Activated naive CD4-positive, alpha-beta T cell treated with anti-CD3 and anti-CD28 coated beads, Interleukin-2, amount 10 ng/mL, durations not matched to agents 7 days and 5 days (primary cell): ENCODE data around the gene LIG4.
"Not testable (repeated sequence)": the region's sequence is repeated elsewhere in the genome, so short reads cannot be mapped to it uniquely, and the experiment has no call there.

Experiments used
- CTCF ChIA-PET: fragments of 350-600 bp; sonication (Branson Sonifier 250); formaldehyde crosslinking; loops from one replicate; lab custom pipeline; 2021; ENCODE audit warnings: antibody characterized with exemption; lab: Charles Lee
- DNase-seq: peaks from one replicate; pipeline ENCODE4 v3.0.0-alpha.2; 2020
- H3K27ac Mint-ChIP-seq: one replicate; pipeline ENCODE4 v1.8.0; 2021; ENCODE audit warnings: mild to moderate bottlenecking, moderate library complexity, mixed read lengths
- H3K27me3 Mint-ChIP-seq: one replicate; pipeline ENCODE4 v1.8.0; 2021; ENCODE audit warnings: mild to moderate bottlenecking, mixed read lengths
- H3K36me3 Mint-ChIP-seq: one replicate; pipeline ENCODE4 v1.8.0; 2021; ENCODE audit warnings: mixed read lengths
- H3K4me1 Mint-ChIP-seq: one replicate; pipeline ENCODE4 v1.8.0; 2021; ENCODE audit warnings: mixed read lengths
- H3K4me3 Mint-ChIP-seq: one replicate; pipeline ENCODE4 v1.8.0; 2021; ENCODE audit warnings: mild to moderate bottlenecking, moderate library complexity, mixed read lengths
- H3K9me3 Mint-ChIP-seq: one replicate; pipeline ENCODE4 v1.8.0; 2021; ENCODE audit warnings: mixed read lengths

The LIG4 gene

GRCh38 chr13:108215436-108215835, at the start of gene LIG4:
Gene LIG4 (minus strand): TSS chr13:108215536. CDS start chr13:108211268, 4,268 bp downstream.
- Mint-ChIP-seq H3K27me3 (peaks cover 5% of the 10 kb centered on the region), H3K4me3 (peak within 1 kb of the TSS; percentile 76), H3K27ac (peak within 1 kb of the TSS; percentile 86), H3K9me3 (no peaks in the 10 kb centered on the region), H3K36me3 (peaks cover 11% of the 10 kb centered on the region), H3K4me1 (peaks cover 58% of the 10 kb centered on the region)
- CTCF ChIA-PET, result interaction anchor here (1.0 kb wide), 1 partner anchor 40 kb away, joined by 3 read pairs; no protein-coding TSS in a partner anchor
- peak; percentile 95 for DNase-seq

- Mint-ChIP-seq H3K27ac (no peak overlapping the region), H3K9me3 (peaks cover 3% of the 10 kb centered on the region), H3K27me3 (no peaks in the 10 kb centered on the region), H3K36me3 (peaks cover 9% of the 10 kb centered on the region), H3K4me3 (no peak overlapping the region), H3K4me1 (peaks cover 31% of the 10 kb centered on the region)
- CTCF ChIA-PET, result no interaction called here
- no peak for DNase-seq
Measured at GRCh38 chr13:108263621-108264355, 48.5 kb upstream of the LIG4 start.

- Mint-ChIP-seq H3K27me3 (no peaks in the 10 kb centered on the region), H3K4me3 (no peak overlapping the region), H3K4me1 (no peaks in the 10 kb centered on the region), H3K36me3 (no peaks in the 10 kb centered on the region), H3K9me3 (no peaks in the 10 kb centered on the region), H3K27ac (no peak overlapping the region)
- CTCF ChIA-PET, result no interaction called here
- DNase-seq, result no peak
Measured at GRCh38 chr13:108257248-108257647, 41.9 kb upstream of the LIG4 start.

GRCh38 chr13:108249150-108249549, 33.8 kb upstream of the LIG4 start:
- H3K4me1 Mint-ChIP-seq, result no peaks in the 10 kb centered on the region
- no peak overlapping the region for H3K4me3 Mint-ChIP-seq
- CTCF ChIA-PET, result no interaction called here
- H3K36me3 Mint-ChIP-seq, result peaks cover 1% of the 10 kb centered on the region
- no peak overlapping the region for H3K27ac Mint-ChIP-seq
- no peaks in the 10 kb centered on the region for H3K27me3 Mint-ChIP-seq
- DNase-seq, result no peak
- peaks cover 15% of the 10 kb centered on the region for H3K9me3 Mint-ChIP-seq

GRCh38 chr13:108230377-108230776, 15.0 kb upstream of the LIG4 start:
- CTCF ChIA-PET, result no interaction called here
- H3K27me3 Mint-ChIP-seq, result no peaks in the 10 kb centered on the region
- H3K4me3 Mint-ChIP-seq, result no peak overlapping the region
- DNase-seq, result no peak
- H3K9me3 Mint-ChIP-seq, result no peaks in the 10 kb centered on the region
- no peak overlapping the region for H3K27ac Mint-ChIP-seq
- peaks cover 22% of the 10 kb centered on the region for H3K4me1 Mint-ChIP-seq
- peaks cover 23% of the 10 kb centered on the region for H3K36me3 Mint-ChIP-seq

GRCh38 chr13:108227651-108228272, 12.4 kb upstream of the LIG4 start:
- Mint-ChIP-seq H3K4me3 (no peak overlapping the region), H3K4me1 (peaks cover 31% of the 10 kb centered on the region), H3K36me3 (peaks cover 17% of the 10 kb centered on the region), H3K27ac (no peak overlapping the region), H3K9me3 (no peaks in the 10 kb centered on the region), H3K27me3 (no peaks in the 10 kb centered on the region)
- DNase-seq, result peak; percentile 37
- CTCF ChIA-PET, result interaction anchor here (0.6 kb wide), 2 partner anchors 42 to 656 kb away, joined by 3 read pairs; no protein-coding TSS in a partner anchor

GRCh38 chr13:108226184-108226583, 10.8 kb upstream of the LIG4 start:
- DNase-seq, result no peak
- H3K4me1 Mint-ChIP-seq, result peaks cover 37% of the 10 kb centered on the region
- CTCF ChIA-PET, result interaction anchor here (1.0 to 1.2 kb wide), 2 partner anchors 44 to 116 kb away, joined by 3 to 4 read pairs; partner anchors contain the start of gene TNFSF13B
- H3K27me3 Mint-ChIP-seq, result no peaks in the 10 kb centered on the region
- no peak overlapping the region for H3K27ac Mint-ChIP-seq
- H3K9me3 Mint-ChIP-seq, result no peaks in the 10 kb centered on the region
- no peak overlapping the region for H3K4me3 Mint-ChIP-seq
- H3K36me3 Mint-ChIP-seq, result peaks cover 14% of the 10 kb centered on the region

GRCh38 chr13:108225440-108225839, 10.1 kb upstream of the LIG4 start:
- H3K4me3 Mint-ChIP-seq, result no peak overlapping the region
- H3K9me3 Mint-ChIP-seq, result no peaks in the 10 kb centered on the region
- no peak overlapping the region for H3K27ac Mint-ChIP-seq
- no peaks in the 10 kb centered on the region for H3K27me3 Mint-ChIP-seq
- H3K36me3 Mint-ChIP-seq, result peaks cover 15% of the 10 kb centered on the region
- no peak for DNase-seq
- CTCF ChIA-PET, result interaction anchor here (1.2 kb wide), 1 partner anchor 44 kb away, joined by 4 read pairs; the partner anchor contains the start of gene TNFSF13B
- peaks cover 42% of the 10 kb centered on the region for H3K4me1 Mint-ChIP-seq

GRCh38 chr13:108223687-108224503, 8.6 kb upstream of the LIG4 start:
- H3K4me3 Mint-ChIP-seq, result no peak overlapping the region
- CTCF ChIA-PET, result interaction anchor here (1.0 to 1.1 kb wide), 3 partner anchors 8 to 671 kb away, joined by 3 to 6 read pairs (median 4); no protein-coding TSS in a partner anchor
- peaks cover 58% of the 10 kb centered on the region for H3K4me1 Mint-ChIP-seq
- H3K27me3 Mint-ChIP-seq, result no peaks in the 10 kb centered on the region
- H3K27ac Mint-ChIP-seq, result peak overlapping the region; percentile 68
- H3K9me3 Mint-ChIP-seq, result no peaks in the 10 kb centered on the region
- no peak for DNase-seq
- peaks cover 6% of the 10 kb centered on the region for H3K36me3 Mint-ChIP-seq

- Mint-ChIP-seq H3K27ac (peak overlapping the region; percentile 75), H3K4me1 (peaks cover 53% of the 10 kb centered on the region), H3K4me3 (peak overlapping the region; percentile 93), H3K9me3 (no peaks in the 10 kb centered on the region), H3K36me3 (peaks cover 7% of the 10 kb centered on the region), H3K27me3 (peaks cover 5% of the 10 kb centered on the region)
- DNase-seq, result no peak
- CTCF ChIA-PET, result interaction anchor here (1.0 to 2.1 kb wide), 2 partner anchors 42 to 51 kb away, joined by 3 to 8 read pairs; no protein-coding TSS in a partner anchor
Measured at GRCh38 chr13:108220041-108220440, 4.7 kb upstream of the LIG4 start.

GRCh38 chr13:108218044-108218974, 3.0 kb upstream of the LIG4 start, which contains the start of gene ABHD13:
Gene ABHD13 (plus strand): TSS chr13:108218392. CDS start chr13:108229219, 10,827 bp downstream.
- peak within 1 kb of the TSS; percentile 93 for H3K4me3 Mint-ChIP-seq
- CTCF ChIA-PET, result interaction anchor here (2.1 kb wide), 1 partner anchor 40 kb away, joined by 8 read pairs; no protein-coding TSS in a partner anchor
- peaks cover 5% of the 10 kb centered on the region for H3K27me3 Mint-ChIP-seq
- no peaks in the 10 kb centered on the region for H3K9me3 Mint-ChIP-seq
- peak; percentile 93 for DNase-seq
- peak within 1 kb of the TSS; percentile 94 for H3K27ac Mint-ChIP-seq
- H3K4me1 Mint-ChIP-seq, result peaks cover 58% of the 10 kb centered on the region
- peaks cover 7% of the 10 kb centered on the region for H3K36me3 Mint-ChIP-seq

- peak overlapping the region; percentile 94 for H3K27ac Mint-ChIP-seq
- H3K36me3 Mint-ChIP-seq, H3K9me3 Mint-ChIP-seq, DNase-seq, CTCF ChIA-PET, H3K27me3 Mint-ChIP-seq: not testable (repeated sequence)
- peak overlapping the region; percentile 93 for H3K4me3 Mint-ChIP-seq
- peaks cover 66% of the 10 kb centered on the region for H3K4me1 Mint-ChIP-seq
Measured at GRCh38 chr13:108217307-108218043, 2.1 kb upstream of the LIG4 start.
